ENCODE results near the gene FKBP1A.

FKBP1A gene

DNA sequence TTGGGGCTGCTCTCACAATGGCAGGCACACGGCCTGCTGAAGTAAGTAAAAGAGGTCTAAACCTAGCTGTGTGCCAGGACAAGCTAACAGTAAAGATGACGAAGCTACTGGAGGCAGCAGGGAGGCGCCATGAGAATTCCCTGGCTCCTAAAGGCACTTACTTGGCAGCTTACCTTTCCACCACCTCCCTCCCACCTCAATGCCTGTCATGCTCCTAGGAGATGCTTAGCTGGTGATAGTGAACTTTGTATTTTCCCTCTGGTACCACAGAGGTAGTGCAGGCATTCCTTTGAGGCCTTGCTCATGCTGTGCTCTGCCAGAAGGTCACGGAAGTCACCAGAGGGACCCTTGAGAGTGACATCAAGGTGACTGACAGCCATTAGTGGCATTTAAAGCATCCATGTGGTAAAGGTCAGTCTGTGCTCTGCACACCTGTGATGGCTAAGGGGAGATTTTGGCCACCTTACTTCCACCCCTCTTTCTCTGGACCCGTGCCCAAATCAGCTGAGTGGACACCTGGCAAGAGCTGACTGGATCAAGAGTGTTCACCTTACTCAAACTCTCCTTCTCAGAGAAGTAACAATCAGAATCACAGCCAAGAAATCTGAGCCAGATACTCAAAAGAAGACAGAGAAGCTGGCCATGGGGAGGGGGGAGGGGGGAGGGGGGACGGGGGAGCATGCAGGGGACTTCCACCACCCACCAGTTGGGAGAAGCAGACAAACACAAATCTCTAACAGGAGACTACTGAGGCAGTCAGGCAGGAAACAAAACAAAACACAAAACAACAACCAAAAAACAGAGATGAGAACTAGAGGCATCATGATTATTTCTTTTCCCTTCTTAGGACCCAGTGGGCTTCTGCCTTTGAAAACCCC lies 2.9 kb downstream of the FKBP1A start:
- no peak for DNase-seq
- no peaks in the 10 kb centered on the region for H3K9me3 Mint-ChIP-seq
- peaks cover 61 to 74% of the 10 kb centered on the region in 2 donors for H3K4me1 Mint-ChIP-seq (ENCODE audit: low read depth in 2 of 2)

GRCh38 chr20:1388741-1389483 lies 3.9 kb downstream of the FKBP1A start:
- Mint-ChIP-seq H3K4me1 (ENCODE audit: low read depth in 2 of 2) (peaks cover 61 to 79% of the 10 kb centered on the region in 2 donors), H3K9me3 (no peaks in the 10 kb centered on the region), H3K27ac (peak overlapping the region; percentile 80 to 81), H3K4me3 (peak overlapping the region; percentile 64 to 65), H3K27me3 (no peaks in the 10 kb centered on the region), H3K36me3 (ENCODE audit: insufficient read depth) (peaks cover 18% of the 10 kb centered on the region)
- ATAC-seq (replicated peaks) (no peak), DNase-seq (no peak)

More for the DNA sequence above, 2.9 kb downstream of the FKBP1A start:
- H3K27me3 Mint-ChIP-seq: peaks cover 2 to 4% of the 10 kb centered on the region in 2 donors
- peak overlapping the region; percentile 86 to 91 for H3K4me3 Mint-ChIP-seq
- H3K27ac Mint-ChIP-seq: peak overlapping the region; percentile 80 to 81
- ATAC-seq (replicated peaks): no peak
- peaks cover 16% of the 10 kb centered on the region for H3K36me3 Mint-ChIP-seq (ENCODE audit: insufficient read depth)

DNA sequence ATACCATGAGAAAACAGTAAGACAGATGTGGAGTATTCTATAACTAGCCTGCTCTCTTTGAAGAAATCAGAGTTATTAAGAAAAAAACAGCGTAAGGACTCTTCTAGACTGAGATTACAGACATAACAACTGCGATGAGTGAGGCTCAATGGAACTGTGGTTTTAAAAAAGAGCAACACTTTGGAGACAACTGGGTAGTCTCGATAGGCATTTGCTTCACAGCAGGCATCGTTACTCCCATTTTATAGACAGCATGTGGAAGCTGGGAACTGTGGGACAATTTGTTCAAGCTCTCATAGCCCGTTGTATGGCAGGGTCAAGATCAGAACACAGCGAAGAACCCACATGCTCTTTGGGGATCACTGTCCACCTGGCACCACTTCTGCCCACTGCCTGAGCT lies 4.6 kb downstream of the FKBP1A start:
- DNase-seq: no peak
- no peaks in the 10 kb centered on the region for H3K27me3 Mint-ChIP-seq
- ATAC-seq (replicated peaks): no peak
- peak overlapping the region in 1 of 2 donors; percentile 81 for H3K27ac Mint-ChIP-seq
- H3K4me1 Mint-ChIP-seq (ENCODE audit: low read depth in 2 of 2): peaks cover 54 to 75% of the 10 kb centered on the region in 2 donors
- H3K9me3 Mint-ChIP-seq: no peaks in the 10 kb centered on the region
- H3K4me3 Mint-ChIP-seq: peak overlapping the region; percentile 64 to 65
- H3K36me3 Mint-ChIP-seq (ENCODE audit: insufficient read depth): peaks cover 23% of the 10 kb centered on the region

DNA sequence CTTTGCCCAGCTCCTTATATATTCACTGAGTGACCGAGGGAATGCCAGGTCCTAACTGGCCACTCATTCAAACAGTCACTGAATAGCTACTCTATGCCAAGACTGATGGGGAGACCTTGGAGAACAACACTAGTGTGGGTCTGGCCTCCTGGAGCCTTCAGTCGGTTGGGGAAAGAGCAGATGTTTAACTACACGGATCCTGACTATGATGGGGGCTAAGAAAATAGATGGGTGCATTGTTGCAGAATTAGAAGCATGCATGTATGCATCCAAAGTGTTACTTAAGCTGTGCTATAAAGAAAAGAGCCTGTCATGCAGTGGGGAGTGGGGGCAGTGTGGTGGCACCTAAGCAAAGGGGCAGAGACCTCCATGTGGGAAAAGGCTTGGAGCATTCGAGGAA lies 6.5 kb downstream of the FKBP1A start:
- Mint-ChIP-seq H3K36me3 (ENCODE audit: insufficient read depth) (peaks cover 20% of the 10 kb centered on the region), H3K27me3 (no peaks in the 10 kb centered on the region), H3K4me1 (ENCODE audit: low read depth in 2 of 2) (peaks cover 44 to 79% of the 10 kb centered on the region in 2 donors), H3K9me3 (no peaks in the 10 kb centered on the region), H3K27ac (peak overlapping the region in 1 of 2 donors; percentile 71), H3K4me3 (no peak overlapping the region)
- ATAC-seq (replicated peaks): no peak
- DNase-seq: no peak

DNA sequence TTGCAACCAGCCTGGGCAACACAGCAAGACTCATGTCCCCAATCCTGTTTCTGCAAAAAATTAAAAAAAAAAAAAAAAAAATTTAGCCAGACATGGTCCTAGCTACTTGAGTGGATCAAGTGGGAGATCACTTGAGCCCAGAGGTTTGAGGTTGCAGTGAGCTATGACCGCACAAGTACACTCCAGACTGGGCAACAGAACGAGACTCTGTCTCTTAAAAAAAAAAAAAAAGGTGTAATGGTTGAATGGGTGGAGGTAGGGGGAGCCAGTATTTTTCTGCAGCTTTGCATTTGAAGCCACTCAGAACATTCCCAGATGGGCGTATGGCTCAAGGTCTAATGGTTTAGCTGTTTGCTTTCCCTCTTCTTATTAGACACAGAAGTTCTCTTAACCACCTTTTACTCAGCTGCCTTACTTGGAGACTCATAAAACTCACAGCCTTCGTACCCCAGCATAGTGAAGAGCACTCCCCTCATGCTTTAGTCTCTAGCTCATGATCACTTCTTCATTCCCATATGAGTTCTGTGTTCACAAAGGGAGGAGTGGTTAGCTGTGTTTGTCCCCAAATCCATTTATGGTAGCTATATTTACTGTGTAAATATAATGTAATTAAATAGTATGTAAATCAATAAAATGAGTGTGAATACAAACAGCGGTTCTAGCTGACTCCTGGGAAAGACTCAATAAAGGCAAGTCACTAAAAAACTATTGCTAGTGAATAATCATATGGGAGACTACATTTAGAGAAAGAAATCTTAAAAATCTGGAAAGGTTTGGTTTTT lies 9.0 kb downstream of the FKBP1A start:
- H3K36me3 Mint-ChIP-seq (ENCODE audit: insufficient read depth): peaks cover 23% of the 10 kb centered on the region
- peaks cover 41 to 83% of the 10 kb centered on the region in 2 donors for H3K4me1 Mint-ChIP-seq (ENCODE audit: low read depth in 2 of 2)
- no peak overlapping the region for H3K4me3 Mint-ChIP-seq
- DNase-seq: no peak
- no peaks in the 10 kb centered on the region for H3K9me3 Mint-ChIP-seq
- no peak for ATAC-seq (replicated peaks)
- H3K27me3 Mint-ChIP-seq: no peaks in the 10 kb centered on the region
- no peak overlapping the region for H3K27ac Mint-ChIP-seq

- Mint-ChIP-seq H3K4me3 (no peak overlapping the region), H3K4me1 (ENCODE audit: low read depth in 2 of 2) (peaks cover 38 to 84% of the 10 kb centered on the region in 2 donors), H3K9me3 (no peaks in the 10 kb centered on the region), H3K36me3 (ENCODE audit: insufficient read depth) (peaks cover 23% of the 10 kb centered on the region), H3K27ac (no peak overlapping the region), H3K27me3 (no peaks in the 10 kb centered on the region)
- no peak for ATAC-seq (replicated peaks)
- DNase-seq: no peak
These were observed 10.2 kb downstream of the FKBP1A start for GRCh38 chr20:1382670-1383069.

DNA sequence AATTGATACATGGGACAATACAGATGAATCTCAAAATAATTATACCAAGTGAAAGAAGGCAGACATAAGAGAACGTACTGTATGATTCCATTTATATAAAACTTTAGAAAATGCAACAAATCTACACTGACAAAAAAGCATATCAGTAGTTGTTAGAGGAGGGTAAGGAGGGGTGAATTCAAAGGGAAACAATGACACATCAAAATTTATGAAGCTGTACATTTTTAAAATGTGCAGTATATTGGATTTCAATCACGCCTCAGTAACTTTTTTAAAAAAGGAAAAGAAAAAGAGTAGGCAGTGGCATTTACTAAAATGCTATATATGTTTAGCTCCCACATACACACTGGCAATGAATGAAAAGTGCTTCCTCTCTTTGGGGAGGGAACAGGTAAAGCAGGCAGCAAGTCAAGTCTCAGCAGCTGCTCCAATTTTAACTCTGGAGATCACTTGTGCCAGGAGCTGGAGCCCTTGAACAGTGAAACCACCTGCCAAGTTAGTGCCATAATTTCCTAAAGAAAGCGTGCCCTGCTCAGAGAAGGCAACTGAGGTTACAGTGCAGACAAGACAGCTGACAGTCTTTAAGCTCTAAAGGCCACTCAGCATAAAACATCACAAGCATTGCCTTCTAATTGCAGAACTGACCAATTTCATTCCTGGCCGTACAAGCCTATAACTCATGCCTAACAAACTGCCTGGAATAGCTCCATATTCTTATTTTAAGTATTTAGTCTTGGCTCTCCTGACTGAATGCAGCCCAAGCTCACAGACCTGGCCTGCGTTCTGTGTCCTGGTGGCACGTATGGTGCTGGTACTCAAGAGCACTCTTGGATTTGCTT lies 10.9 kb downstream of the FKBP1A start:
- H3K36me3 Mint-ChIP-seq (ENCODE audit: insufficient read depth): peaks cover 25% of the 10 kb centered on the region
- DNase-seq: no peak
- peaks cover 45 to 86% of the 10 kb centered on the region in 2 donors for H3K4me1 Mint-ChIP-seq (ENCODE audit: low read depth in 2 of 2)
- no peak overlapping the region for H3K4me3 Mint-ChIP-seq
- no peaks in the 10 kb centered on the region for H3K9me3 Mint-ChIP-seq
- no peak overlapping the region for H3K27ac Mint-ChIP-seq
- no peaks in the 10 kb centered on the region for H3K27me3 Mint-ChIP-seq
- ATAC-seq (replicated peaks): no peak

GRCh38 chr20:1378735-1379125 lies 14.1 kb downstream of the FKBP1A start:
- no peak for DNase-seq
- Mint-ChIP-seq H3K4me3 (no peak overlapping the region), H3K36me3 (ENCODE audit: insufficient read depth) (peaks cover 34% of the 10 kb centered on the region), H3K27ac (no peak overlapping the region), H3K4me1 (ENCODE audit: low read depth in 2 of 2) (peaks cover 39 to 77% of the 10 kb centered on the region in 2 donors), H3K9me3 (no peaks in the 10 kb centered on the region), H3K27me3 (no peaks in the 10 kb centered on the region)
- ATAC-seq (replicated peaks): no peak

DNA sequence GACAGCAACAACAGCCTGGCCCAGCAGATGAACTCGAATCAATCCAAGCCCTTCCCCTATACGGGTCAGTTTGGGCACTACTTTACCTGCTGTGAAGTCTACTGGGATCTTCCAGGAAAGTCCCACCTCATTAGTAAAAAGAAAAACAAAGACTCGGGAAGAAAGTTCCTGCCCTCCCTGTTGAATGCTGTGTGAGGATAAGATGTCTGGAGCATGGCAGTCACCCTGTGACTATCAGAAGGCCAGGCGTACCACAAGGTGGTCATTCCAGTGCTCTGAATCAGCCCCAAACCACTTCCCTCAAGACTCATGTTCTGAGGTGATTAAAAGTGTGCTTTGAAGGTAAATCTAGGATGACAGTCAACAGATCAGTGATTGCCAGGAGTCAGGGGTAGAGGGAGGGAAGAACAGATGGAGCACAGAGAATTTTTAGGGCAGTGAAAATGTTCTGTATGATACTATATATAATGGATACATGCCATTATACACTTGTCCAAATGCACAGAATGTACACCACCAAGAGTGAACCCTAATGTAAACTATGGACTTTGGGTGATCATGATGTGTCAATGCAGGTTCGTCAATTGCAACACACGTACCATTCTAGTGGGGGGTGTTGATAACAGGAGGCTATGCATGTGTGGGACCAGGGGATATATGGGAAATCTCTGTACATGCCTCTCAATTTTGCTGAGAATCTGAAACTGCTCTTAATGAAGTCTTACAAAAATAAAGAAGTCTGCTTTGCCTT lies 14.7 kb downstream of the FKBP1A start:
- DNase-seq (no peak), ATAC-seq (replicated peaks) (no peak)
- Mint-ChIP-seq H3K27ac (peak overlapping the region; percentile 44 to 52), H3K9me3 (no peaks in the 10 kb centered on the region), H3K4me1 (ENCODE audit: low read depth in 2 of 2) (peaks cover 42 to 79% of the 10 kb centered on the region in 2 donors), H3K27me3 (no peaks in the 10 kb centered on the region), H3K4me3 (no peak overlapping the region), H3K36me3 (ENCODE audit: insufficient read depth) (peaks cover 33% of the 10 kb centered on the region)

DNA sequence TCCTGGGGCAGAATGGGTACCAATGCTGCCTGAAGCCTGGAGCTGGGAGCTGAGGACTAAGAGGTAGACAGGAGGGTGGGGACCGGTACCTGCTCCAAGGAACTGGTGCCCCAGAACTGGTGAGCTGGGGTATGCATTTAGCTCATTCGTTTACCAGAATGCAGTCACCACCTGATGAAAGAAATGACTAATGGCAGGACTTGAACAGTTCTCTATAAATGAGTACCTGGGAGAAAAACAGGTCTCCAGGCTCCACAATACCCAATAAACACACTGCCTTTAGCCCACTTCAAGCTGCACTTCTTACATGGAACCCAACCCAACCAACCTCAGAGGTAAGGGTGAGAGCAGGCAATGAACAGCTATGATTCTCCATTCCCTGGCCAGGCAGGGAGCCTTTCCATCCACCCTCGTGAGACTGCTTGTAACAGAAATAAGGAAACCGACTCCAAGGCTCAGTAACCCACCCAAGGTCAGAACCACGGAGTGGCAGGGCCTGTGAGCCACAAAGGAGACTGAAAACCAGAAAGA lies 15.4 kb downstream of the FKBP1A start:
- peak overlapping the region; percentile 62 to 78 for H3K27ac Mint-ChIP-seq
- H3K9me3 Mint-ChIP-seq: no peaks in the 10 kb centered on the region
- H3K4me3 Mint-ChIP-seq: no peak overlapping the region
- H3K27me3 Mint-ChIP-seq: no peaks in the 10 kb centered on the region
- H3K36me3 Mint-ChIP-seq (ENCODE audit: insufficient read depth): peaks cover 33% of the 10 kb centered on the region
- peaks cover 42 to 73% of the 10 kb centered on the region in 2 donors for H3K4me1 Mint-ChIP-seq (ENCODE audit: low read depth in 2 of 2)
- no peak for ATAC-seq (replicated peaks)
- DNase-seq: no peak

DNA sequence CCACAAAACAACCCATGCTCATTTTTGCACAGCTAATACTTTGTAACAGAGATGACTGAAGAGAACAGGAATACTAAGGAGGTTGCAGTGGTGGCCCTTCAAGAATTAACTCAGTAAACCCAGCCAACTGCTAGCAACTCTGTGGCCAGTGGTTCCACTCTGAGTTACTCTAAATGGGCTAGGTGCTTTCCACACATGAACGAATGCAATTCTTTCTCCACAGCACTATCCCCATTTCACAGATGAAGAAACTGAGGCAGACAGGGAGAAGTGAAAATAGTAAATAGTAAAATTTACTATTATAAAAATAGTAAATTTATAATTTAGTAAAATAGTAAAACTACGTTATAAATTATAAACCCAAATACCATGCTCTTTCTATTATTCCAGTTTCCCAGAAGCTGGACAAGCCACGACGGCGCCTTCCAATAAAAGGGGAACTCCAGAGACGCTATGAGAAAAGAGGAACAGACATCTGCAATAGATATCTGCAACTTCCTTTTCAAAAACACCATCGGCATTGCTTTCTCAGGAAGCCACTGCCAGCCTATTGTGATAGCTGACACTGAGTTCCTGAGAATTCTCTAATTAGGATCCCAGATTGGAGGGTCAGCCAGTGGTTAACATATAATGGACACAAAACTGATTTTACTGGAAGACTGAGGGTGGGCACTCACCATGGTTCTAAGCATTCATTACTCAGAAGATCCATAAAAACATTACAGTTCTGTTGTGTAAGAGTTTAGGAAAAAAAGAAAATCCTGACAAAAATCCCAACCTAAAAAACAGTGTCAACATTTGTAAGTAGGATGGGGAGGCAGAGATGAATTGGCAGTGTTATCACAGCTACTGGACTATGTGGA lies 16.2 kb downstream of the FKBP1A start:
- peak overlapping the region; percentile 62 to 78 for H3K27ac Mint-ChIP-seq
- peaks cover 35% of the 10 kb centered on the region for H3K36me3 Mint-ChIP-seq (ENCODE audit: insufficient read depth)
- peaks cover 44 to 67% of the 10 kb centered on the region in 2 donors for H3K4me1 Mint-ChIP-seq (ENCODE audit: low read depth in 2 of 2)
- no peak overlapping the region for H3K4me3 Mint-ChIP-seq
- no peaks in the 10 kb centered on the region for H3K27me3 Mint-ChIP-seq
- ATAC-seq (replicated peaks): no peak
- no peak for DNase-seq
- no peaks in the 10 kb centered on the region for H3K9me3 Mint-ChIP-seq

All from effector memory CD8-positive, alpha-beta T cell (primary cell).